CD4-positive, alpha-beta T cell (primary cell): ENCODE measurements around the gene SMAD6. TPM values are rescaled to one million over a fixed set of nuclear protein-coding genes. Genes with fewer than 3 reads are reported as not detected.

Experiments used
- ATAC-seq: fragments of 200-7000 bp; cut with Tn5 transposase; one replicate; pipeline ENCODE4 v1.10.0; 2022; ENCODE audit warnings: mild to moderate bottlenecking; ENCODE audit not compliant: poor library complexity
- CTCF ChIA-PET: fragments of 350-600 bp; sonication (Branson Sonifier 250); formaldehyde crosslinking; loops from one replicate; lab custom pipeline; 2021; ENCODE audit warnings: antibody characterized with exemption, inconsistent platforms; lab: Charles Lee
- POLR2A ChIA-PET: fragments of 350-600 bp; sonication (Branson Sonifier 250); formaldehyde crosslinking; loops from one replicate; lab custom pipeline; 2021; ENCODE audit warnings: antibody characterized with exemption, inconsistent platforms; lab: Charles Lee
- DNase-seq, 14 experiments: peaks; one replicate each; pipeline ENCODE4 v3.0.0-alpha.2; 2013 to 2020; ENCODE audit warnings: mixed read lengths in 2 of 14
- H3K27ac ChIP-seq, 2 donors: one replicate each; pipeline versions ENCODE4 v1.5.1 to v1.7.0; 2013; ENCODE audit warnings: low read length in 2 of 2, low read depth in 1 of 2, mild to moderate bottlenecking in 1 of 2
- H3K27me3 ChIP-seq, 2 experiments: 1 replicate in 1 of 2; 2 replicates in 1 of 2; pipeline versions ENCODE4 v1.6.1 to v1.7.0; 2013; ENCODE audit warnings: low read length in 2 of 2, control low read depth in 1 of 2, mild to moderate bottlenecking in 1 of 2, moderate library complexity in 1 of 2; ENCODE audit not compliant: insufficient read depth in 2 of 2, control insufficient read depth in 1 of 2
- H3K36me3 ChIP-seq: one replicate; pipeline ENCODE4 v1.6.1; 2013; ENCODE audit warnings: low read length, control low read depth; ENCODE audit not compliant: insufficient read depth
- H3K4me1 ChIP-seq: one replicate; pipeline ENCODE4 v1.6.1; 2013; ENCODE audit warnings: low read length, control low read depth; ENCODE audit not compliant: insufficient read depth
- H3K4me3 ChIP-seq: one replicate; pipeline ENCODE4 v1.5.1; 2013; ENCODE audit warnings: mild to moderate bottlenecking, low read length, moderate library complexity
- H3K9me3 ChIP-seq, 2 experiments: 1 replicate in 1 of 2; 2 replicates in 1 of 2; pipeline versions ENCODE4 v1.6.1 to v1.7.0; 2013; ENCODE audit warnings: low read length in 2 of 2, mild to moderate bottlenecking in 2 of 2, control low read depth in 1 of 2, moderate library complexity in 1 of 2; ENCODE audit not compliant: control insufficient read depth in 1 of 2, insufficient read depth in 1 of 2
- H3K27ac Mint-ChIP-seq: one replicate; pipeline ENCODE4 v1.8.0; 2020; ENCODE audit warnings: mixed read lengths
- H3K27me3 Mint-ChIP-seq: one replicate; pipeline ENCODE4 v1.8.0; 2021; ENCODE audit warnings: mixed read lengths
- H3K36me3 Mint-ChIP-seq: one replicate; pipeline ENCODE4 v1.8.0; 2021; ENCODE audit warnings: low read depth, mixed read lengths
- H3K4me1 Mint-ChIP-seq: one replicate; pipeline ENCODE4 v1.8.0; 2021; ENCODE audit warnings: low read depth, mixed read lengths
- H3K4me3 Mint-ChIP-seq: one replicate; pipeline ENCODE4 v1.8.0; 2020; ENCODE audit warnings: mild to moderate bottlenecking, mixed read lengths
- H3K9me3 Mint-ChIP-seq: one replicate; pipeline ENCODE4 v1.8.0; 2020; ENCODE audit warnings: mixed read lengths
- CTCF ChIP-seq: fragments of 200-600 bp; IDR thresholded peaks from one replicate; pipeline ENCODE4 v1.8.0; 2022; ENCODE audit warnings: antibody characterized with exemption, mild to moderate bottlenecking
- intact Hi-C, 2 experiments: fragments of 100-400 bp; cut with DNase I in 1 of 2; cut with micrococcal nuclease in 1 of 2; formaldehyde crosslinking; loops; one replicate each; pipeline versions ENCODE4 v1.15.1 to v1.9.0; 2023 to 2025; cut with DNase I, micrococcal nuclease
- total RNA-seq, 174 experiments: library from RNA in 2 of 174; stranded (reverse) in 2 of 174; gene quantifications; one replicate each; pipeline ENCODE4 v1.2.3 and lab custom pipeline; 2021 to 2026

Gene SMAD6
- total RNA-seq, 2 experiments from 2014 or later = 0.59 to 0.69 TPM

DNA sequence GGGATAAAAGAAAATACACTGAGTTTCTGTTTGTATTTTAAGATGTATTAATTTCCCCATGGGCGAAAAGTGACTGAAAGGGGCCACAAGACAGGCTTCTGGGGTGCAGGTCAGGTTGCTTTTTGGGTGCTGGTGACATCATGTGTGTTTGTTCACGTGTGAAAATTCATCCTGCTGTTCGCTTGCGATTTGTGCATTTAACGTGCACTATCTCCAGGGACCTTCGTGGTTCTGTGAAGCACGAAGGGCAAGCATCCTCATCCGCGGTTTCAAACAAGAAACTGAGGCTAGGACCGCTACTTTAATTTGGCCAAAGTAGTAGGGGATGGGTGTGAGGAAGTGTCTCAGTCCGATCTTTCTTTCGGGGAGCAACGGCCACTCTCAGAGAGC, 1.6 kb upstream of the SMAD6 start:
- H3K36me3 Mint-ChIP-seq = peaks cover 3% of the 10 kb centered on the region
- Histone ChIP-seq H3K27ac (no peak overlapping the region), H3K4me1 (peaks cover 30% of the 10 kb centered on the region), H3K36me3 (no peaks in the 10 kb centered on the region), H3K9me3 (peaks cover 0 to 3% of the 10 kb centered on the region in 2 experiments), H3K4me3 (peak overlapping the region; percentile 76), H3K27me3 (peaks cover 17 to 20% of the 10 kb centered on the region in 2 experiments)
- TF ChIP-seq CTCF = no peak
- H3K27ac Mint-ChIP-seq = peak overlapping the region; percentile 73
- intact Hi-C loops = loop anchor here in 1 of 2 experiments (10.0 kb wide), 2 partner anchors 196 to 1144 kb away; partner anchors contain the start of genes RNU6-1, RPL4 and ZWILCH
- CTCF ChIA-PET = no interaction called here
- H3K9me3 Mint-ChIP-seq = no peaks in the 10 kb centered on the region
- H3K4me1 Mint-ChIP-seq = peaks cover 23% of the 10 kb centered on the region
- ATAC-seq (peak; percentile 5), DNase-seq (peak in 1 of 14 experiments; percentile 9)
- peak overlapping the region; percentile 90 for H3K4me3 Mint-ChIP-seq
- peaks cover 30% of the 10 kb centered on the region for H3K27me3 Mint-ChIP-seq
- POLR2A ChIA-PET = interaction anchor here (0.6 to 1.4 kb wide), 3 partner anchors 8 to 376 kb away, joined by 3 to 9 read pairs (median 3); no protein-coding TSS in a partner anchor

DNA sequence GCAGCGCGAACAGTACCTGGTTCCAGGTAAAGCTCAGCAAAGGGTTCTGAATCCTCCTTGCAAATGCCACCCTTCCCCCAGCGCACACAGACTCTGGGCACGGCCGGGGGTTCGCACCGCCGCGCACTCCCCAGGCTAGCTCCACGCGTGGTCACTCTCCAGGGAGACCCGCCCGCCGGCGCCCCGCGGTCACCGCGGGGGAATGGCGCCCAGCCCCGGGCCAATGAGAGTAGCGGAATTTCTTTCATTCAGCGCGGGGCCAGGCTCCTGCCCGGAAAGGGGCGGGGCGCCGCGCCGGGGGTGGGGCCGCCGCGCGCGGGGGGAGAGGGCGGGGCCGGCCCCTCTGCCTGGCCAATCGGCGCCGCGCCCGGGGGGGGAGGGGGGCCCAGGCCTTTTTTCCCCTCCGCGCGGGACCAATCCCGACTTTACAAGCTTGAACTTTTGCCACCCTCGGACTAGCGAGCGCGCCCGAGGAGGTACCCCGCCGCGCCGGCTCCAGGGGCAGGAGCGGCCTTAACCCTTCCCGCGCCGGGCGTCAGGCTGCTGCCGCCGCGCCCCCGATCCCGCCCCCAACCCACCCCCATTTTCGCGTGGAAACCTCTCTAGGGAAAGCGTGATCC, 1.1 kb upstream of the SMAD6 start:
- H3K27ac Mint-ChIP-seq = peak overlapping the region; percentile 73
- Histone ChIP-seq H3K27ac (no peak overlapping the region), H3K27me3 (peaks cover 17 to 20% of the 10 kb centered on the region in 2 experiments), H3K4me3 (peak overlapping the region; percentile 76), H3K9me3 (peaks cover 0 to 3% of the 10 kb centered on the region in 2 experiments), H3K36me3 (no peaks in the 10 kb centered on the region), H3K4me1 (peaks cover 30% of the 10 kb centered on the region)
- DNase-seq = peak; percentile 64 to 91 (median 82)
- no peak for TF ChIP-seq CTCF
- H3K9me3 Mint-ChIP-seq = no peaks in the 10 kb centered on the region
- H3K4me1 Mint-ChIP-seq = peaks cover 23% of the 10 kb centered on the region
- H3K36me3 Mint-ChIP-seq = peaks cover 3% of the 10 kb centered on the region
- H3K4me3 Mint-ChIP-seq = peak overlapping the region; percentile 90
- peak; percentile 76 for ATAC-seq
- ChIA-PET CTCF (no interaction called here), POLR2A (interaction anchor here (0.6 to 1.4 kb wide), 4 partner anchors 9 to 376 kb away, joined by 3 to 9 read pairs (median 3); no protein-coding TSS in a partner anchor)
- intact Hi-C loops = loop anchor here in 1 of 2 experiments (10.0 kb wide), 2 partner anchors 196 to 1144 kb away; partner anchors contain the start of genes RNU6-1, RPL4 and ZWILCH
- H3K27me3 Mint-ChIP-seq = peaks cover 30% of the 10 kb centered on the region

GRCh38 chr15:66701422-66702034, 508 bp upstream of the SMAD6 start:
- peak in 7 of 14 experiments; percentile 5 to 52 (median 25) for DNase-seq
- Histone ChIP-seq H3K4me3 (peak overlapping the region; percentile 76), H3K9me3 (peaks cover 0 to 3% of the 10 kb centered on the region in 2 experiments), H3K36me3 (no peaks in the 10 kb centered on the region), H3K4me1 (peaks cover 30% of the 10 kb centered on the region), H3K27me3 (peaks cover 17 to 20% of the 10 kb centered on the region in 2 experiments), H3K27ac (no peak overlapping the region)
- Mint-ChIP-seq H3K36me3 (peaks cover 3% of the 10 kb centered on the region), H3K9me3 (no peaks in the 10 kb centered on the region), H3K27me3 (peaks cover 30% of the 10 kb centered on the region), H3K4me3 (peak overlapping the region; percentile 90), H3K27ac (peak overlapping the region; percentile 77), H3K4me1 (peaks cover 23% of the 10 kb centered on the region)
- intact Hi-C loops = loop anchor here in 1 of 2 experiments (2.0 to 10.0 kb wide), 3 partner anchors 197 to 1143 kb away; partner anchors contain the start of genes RNU6-1, RPL4, TIPIN and ZWILCH
- peak; percentile 21 for ATAC-seq
- ChIA-PET POLR2A (interaction anchor here (0.6 to 2.2 kb wide), 5 partner anchors 8 to 83 kb away, joined by 3 to 10 read pairs (median 3); no protein-coding TSS in a partner anchor), CTCF (no interaction called here)
- TF ChIP-seq CTCF = no peak
